GM21723 (cell line): Measurements from ENCODE around the gene ZNF804A.

ENCODE experiments used
- ATAC-seq: cut with Tn5 transposase; IDR thresholded peaks from one replicate; pipeline ENCODE4 v1.9.1; 2021; ENCODE audit warnings: mild to moderate bottlenecking, moderate library complexity; ENCODE audit not compliant: unreplicated experiment

The ZNF804A gene

DNA sequence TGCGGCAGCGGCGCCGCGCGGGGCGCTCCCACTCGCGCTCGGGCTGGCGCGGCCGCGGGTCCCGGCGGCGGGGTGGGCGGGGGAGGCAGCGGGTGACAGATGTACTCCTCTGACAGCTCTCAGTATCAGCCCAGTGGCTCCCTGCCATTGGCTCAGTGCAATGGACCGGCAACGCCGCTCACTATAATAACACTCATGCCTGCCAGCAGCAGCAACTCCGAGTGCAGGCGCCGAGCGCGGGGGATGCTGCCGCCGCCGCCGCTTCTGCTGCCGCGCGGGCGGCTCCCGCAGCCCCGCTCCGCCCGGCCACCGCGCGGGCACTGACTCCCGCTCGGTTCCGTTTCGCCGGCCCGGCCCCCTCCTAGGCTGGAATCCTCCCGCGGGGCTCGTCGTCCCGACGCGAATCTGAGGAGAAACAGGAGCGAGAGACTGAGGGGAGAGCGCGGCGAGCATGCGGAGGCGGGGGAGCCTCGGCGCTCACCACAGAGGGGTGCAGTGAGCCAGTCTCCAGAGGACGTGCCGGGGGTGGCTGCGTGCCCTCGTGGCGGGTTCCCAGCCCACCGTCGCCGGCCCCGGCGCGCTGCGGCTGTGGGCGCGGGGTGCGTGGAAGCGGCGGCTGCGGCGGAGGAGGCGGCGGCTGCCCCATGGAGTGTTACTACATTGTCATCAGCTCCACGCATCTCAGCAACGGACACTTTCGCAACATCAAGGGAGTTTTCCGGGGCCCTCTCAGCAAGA is at the start of gene ZNF804A:
TSS of gene ZNF804A (plus strand) at position 214 of the 738 bp plus-strand sequence. CDS start at position 645, 431 bp downstream.
- peak; percentile 79 for ATAC-seq

DNA sequence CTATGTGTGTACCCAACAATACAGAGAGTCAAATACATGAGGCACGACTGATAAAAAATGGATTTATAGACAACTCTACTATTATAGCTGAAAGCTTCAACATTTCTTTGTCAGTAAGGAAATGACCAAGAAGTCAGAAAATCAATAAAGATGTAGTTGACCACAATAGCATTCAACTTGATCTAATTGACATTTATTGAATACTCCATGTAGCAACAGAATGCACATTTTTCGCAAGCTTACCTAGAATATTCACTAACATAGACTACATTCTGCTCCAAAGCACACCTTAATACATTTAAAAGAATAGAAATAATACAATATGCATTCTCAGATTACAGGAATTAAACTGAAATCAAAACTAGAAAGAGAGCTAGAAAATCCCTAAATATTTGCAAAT is 49.2 kb upstream of the ZNF804A start:
- ATAC-seq = no peak

DNA sequence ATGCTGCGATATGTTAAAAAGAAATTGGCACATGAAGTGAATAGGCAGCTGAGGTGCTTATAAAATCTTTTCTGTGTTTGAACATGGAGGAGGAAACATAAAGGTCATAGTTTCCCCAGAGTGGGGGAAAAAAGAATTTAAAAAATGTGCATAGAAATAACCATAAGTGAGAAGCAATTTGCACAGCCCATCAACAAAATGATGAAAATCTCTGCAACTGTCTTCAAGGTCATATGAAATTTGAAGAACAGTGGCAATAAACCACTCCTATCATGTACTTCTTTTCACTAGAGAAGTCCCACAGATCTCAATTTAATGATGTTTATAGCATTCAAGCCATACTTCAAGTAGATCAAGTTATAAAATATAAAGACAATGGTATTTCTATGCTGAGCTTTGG is 46.7 kb upstream of the ZNF804A start:
- no peak for ATAC-seq

DNA sequence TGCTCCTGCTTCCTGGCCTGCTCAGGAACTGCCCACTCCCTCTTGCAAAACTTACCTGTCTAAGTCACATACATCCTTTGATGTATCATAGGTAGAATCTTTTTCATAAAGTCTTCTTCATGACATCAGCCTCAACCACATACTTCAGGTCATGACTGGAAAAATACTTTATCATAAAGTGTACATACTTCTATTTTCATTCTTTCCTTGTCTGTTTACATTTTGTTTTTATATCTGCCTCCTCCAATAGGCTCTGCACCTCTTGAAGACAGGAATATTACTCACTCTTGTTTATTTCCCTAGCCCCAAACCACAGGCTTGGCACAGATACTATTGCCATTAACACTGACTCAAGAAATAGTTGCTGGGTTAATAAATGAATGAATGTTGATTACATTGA is 43.6 kb upstream of the ZNF804A start:
- no peak for ATAC-seq

DNA sequence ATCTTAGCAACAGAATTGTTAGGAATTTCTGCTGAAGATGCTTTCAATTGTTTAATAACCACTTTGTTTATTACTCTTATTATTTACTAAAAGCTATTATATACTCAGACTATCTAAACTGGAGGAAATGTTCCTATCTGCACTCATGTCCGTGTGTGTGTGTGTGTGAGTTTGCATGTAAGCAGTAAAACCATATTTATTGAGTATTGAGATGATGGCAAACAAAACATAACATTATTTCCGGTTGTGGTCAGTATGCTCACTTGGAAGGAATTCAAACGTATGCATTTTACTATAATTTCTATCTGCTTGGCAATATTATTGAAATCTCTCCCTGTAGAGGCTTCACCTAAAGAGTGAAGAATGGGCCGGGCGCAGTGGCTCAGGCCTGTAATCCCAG is 43.0 kb upstream of the ZNF804A start:
- no peak for ATAC-seq

DNA sequence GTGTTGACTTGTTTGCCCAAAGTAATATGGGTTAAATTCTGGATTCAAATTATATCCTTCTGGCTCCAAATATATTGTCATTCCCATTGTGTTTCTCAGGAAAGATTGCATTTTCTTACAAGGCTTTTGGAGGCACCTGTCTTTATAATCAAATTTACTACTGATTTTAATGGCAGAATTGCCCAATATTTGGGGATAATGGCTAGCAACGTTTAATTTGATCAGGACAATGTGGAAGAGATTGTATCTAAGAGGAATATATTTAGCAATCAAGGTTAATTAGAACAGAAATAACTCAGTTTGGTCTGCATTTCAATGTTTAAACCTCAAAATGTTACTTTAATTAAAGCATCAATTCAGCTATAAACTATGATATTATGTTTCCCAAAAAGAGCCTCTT is 41.7 kb upstream of the ZNF804A start:
- no peak for ATAC-seq

DNA sequence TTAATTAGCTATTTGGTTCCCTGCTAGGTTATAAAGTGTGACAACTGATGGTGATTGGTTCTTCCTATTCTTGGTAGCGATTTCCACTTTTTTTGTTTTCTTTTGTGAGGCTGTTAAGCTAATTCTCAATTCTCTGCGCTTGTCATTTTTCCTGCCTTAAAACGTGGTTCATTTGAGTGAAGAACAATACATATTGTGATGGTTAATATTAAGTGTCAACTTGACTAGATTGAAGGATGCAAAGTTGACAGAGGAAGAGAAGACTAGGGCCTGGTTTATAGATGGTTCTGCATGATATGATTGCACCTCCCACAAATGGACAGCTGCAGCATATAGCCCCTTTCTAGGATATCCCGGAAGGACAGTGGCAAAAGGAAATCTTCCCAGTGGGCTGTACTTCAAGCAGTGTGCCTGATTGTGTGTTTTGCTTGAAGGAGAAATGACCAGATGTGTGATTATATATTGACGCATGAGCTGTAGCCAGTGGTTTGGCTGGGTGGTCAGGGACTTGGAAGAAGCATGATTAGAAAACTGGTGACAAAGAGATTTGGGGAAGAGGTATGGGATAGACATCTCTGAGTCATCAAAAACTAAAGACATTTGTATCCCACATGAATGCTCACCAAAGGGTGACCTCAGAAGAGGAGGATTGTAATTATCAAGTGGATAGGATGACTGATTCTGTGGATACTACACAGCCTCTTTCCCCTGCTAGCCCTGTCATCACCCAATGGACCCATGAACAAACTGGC is 39.4 kb upstream of the ZNF804A start:
- no peak for ATAC-seq

DNA sequence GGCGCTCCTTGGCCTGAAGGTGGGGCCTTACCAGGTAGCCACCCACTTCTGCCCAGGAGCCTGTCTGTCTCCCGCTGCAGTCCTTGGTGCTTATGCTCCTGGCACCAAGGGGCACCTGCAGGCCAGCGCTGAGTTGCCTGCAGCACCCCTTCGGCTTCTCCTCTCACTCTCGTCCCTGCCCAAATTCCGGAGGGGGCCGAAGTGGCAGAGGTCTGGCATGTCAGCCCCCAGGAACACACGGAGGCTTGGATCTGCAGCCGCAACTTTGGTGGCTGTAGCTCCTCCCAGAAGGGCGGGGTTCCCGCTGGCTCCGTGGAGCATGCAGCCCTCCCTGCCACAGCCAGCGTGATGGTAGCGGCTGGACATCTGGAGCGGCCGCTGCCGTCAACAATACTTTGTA is 37.7 kb upstream of the ZNF804A start:
- no peak for ATAC-seq

DNA sequence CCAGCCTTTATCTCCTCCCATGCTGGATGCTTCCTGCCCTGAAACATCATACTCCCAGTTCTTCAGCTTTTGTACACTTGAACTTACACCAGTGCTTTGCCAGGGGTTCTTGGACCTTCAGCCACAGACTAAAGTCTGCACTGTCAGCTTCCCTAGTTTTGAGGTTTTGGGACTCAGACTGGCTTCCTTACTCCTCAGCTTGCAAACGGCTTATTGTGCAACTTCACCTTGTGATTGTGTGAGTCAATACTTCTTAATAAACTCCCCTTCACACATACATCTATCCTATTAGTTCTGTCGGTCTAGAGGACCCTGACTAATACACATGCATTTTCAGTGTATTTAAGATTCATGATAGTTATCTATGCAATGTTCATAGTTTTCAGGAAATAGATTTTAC is 35.8 kb upstream of the ZNF804A start:
- ATAC-seq = no peak

DNA sequence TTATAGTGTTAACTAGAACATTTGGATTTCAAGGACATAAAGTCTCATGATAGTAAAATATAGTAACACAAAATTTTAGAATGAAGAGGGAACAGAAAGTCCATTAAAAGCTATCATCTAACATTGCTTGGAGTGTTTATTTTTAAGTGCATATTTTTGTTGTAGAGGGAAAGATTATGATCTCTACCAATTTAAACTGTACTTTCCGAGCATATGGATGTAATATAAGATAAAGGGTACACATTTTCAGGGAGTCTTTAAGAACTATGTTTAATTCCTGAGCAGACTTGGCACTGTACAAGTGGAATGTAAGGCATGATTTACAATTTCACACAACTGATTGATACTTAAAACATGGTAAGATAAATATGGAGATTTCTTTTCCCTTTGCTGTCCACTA is 34.2 kb upstream of the ZNF804A start:
- ATAC-seq = no peak

DNA sequence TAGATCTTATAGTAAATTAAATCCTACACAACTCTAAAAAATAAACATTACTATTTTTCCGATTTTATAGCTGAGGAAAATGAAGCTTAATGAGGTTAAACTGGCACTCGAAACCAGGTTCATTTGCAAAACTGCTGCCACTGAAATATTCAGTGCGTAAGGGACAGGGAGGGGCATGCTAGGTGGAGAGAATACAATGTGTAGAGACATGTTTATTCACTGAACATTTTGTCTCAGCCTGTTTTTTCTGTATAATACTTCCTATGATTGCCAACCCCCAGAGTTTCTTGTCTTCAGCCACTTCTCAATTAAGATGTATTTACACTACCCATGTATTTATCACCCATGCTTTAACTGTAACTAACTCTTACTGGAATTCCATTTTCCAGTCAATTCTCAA is 31.6 kb upstream of the ZNF804A start:
- ATAC-seq = no peak

DNA sequence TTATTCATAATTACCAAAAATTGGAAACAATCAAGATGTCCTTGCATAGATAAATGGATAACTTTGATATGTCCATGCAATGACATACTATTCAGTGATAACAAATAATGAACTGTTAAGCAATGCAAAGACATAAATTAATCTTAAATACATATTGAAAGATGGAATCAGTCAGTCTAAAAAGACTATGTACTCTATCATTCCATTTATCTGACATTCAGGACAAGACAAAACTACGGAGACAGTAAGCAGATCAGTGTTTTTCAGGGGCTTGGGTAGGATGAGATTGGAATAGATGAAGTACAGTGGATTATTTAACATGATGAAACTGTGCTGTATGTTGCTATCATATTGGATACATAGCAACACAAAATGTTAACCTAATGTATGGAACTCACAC is 21.3 kb upstream of the ZNF804A start:
- ATAC-seq = no peak

DNA sequence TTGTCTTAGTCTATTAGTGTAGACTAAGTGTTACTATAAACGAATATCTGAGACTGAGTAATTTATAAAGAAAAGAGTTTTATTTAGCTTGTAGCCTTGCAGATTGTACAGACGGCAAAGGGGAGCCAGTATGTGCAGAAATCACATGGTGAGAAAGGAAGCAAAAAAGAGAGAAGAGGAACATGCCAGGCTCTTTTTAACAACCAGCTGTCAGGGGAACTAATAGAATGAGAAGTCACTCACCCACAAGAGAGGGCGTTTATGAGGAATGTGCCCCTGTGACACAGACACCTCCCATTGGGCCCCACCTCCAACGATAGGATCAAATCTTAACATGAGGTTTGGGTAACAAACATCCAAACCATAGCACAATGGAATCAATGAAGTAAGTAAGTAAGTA is 20.6 kb upstream of the ZNF804A start:
- ATAC-seq = no peak

DNA sequence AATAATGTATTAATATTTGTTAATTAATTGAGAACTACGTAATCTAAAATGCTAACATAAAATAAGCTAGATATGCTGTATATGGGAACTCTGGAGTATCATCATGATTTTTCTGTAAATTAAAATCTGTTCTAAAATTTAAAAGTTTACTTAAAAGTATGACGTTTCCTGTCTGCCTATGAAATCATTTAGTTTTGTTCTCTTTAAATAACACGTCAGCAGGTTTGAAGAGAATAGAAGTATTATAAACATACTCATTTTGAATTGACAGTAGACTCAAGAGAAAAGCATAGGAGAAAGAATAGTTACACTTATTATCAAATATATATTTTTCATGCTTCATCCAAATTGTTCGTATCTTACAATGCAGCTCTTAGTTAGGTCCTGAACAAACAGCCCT is 19.1 kb upstream of the ZNF804A start:
- ATAC-seq = no peak

DNA sequence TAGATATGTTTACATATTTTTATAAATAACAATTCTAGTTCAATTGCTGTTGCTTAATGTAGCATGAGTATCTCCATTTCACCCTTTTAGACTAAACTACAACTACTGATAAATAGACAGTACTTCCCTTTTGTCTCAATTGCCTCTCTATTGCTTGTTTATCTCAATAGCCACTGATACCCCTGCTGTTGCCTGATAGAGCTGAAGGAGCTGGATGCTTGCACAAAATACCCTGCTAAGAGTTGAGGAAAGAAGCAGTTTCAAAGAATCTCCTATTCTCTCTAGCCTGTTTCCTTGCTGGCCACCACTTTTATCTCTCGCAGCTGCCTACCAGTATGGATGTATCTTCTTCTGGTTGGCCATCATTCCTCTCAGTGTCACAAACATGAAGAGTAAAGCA is 16.9 kb upstream of the ZNF804A start:
- ATAC-seq = no peak

DNA sequence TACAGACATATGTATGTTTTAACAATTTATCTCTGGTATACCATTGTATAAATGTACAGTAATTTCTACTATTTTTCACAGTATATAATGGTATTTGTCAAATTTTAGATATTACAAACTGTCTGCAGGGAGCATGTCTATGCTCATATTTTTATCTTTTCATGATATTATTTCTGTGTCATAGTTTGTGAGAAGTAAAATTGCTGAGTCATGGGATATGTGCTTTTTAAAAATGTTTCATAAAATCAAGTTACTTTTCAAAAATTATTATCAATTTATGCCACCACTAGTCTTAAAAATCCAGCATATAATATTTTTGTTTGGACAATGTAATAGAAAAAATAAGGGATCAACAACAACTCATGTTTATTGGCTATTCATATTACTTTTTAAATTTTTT is 9.1 kb upstream of the ZNF804A start:
- ATAC-seq = no peak

DNA sequence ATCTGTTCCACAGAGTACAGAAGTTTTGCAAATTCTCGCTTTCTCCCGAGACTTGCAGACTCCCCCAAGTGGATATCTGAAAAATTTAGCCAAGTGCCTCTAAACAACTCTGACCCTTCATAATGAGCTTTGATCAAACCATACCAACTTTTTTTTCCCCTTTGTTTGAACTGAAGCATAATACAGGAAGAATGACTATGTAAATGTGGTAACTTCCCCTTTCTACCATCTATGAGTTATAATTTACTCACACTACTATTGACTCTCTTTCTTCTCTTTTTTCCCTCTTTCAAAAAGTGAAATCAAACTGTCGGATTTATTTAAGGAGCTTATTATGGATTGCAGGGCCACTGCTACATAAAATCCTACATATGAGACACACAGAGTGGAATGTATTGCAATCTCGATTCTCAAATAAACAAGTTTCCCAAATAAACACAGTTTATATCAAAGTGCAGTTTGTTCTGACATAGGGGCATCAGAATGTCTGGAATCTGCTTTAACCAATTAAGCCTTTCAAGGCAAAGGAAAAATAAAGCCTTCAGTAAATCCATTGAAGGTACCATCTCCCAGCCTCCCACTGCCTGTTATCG is 1.4 kb upstream of the ZNF804A start:
- peak; percentile 24 for ATAC-seq

DNA sequence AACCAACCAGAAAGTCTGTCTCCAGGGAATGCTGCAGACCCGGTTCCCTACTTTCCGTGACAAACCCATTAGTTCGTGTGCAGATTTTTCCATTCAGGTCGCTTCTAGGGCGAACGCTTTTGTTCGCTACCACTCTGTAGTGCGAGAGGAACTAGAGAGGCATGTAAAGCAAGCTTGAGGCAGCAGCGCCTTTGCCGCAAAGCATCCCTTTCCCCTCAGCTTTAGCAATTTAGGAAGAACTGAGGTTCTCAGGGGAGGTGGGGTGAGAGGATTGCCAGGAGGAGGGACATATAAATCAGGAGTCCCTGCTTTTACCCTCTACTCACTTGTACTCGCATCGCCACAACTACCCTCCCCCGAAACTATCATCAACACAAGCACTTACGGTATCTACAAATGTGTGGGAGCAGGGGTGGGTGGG is 748 bp upstream of the ZNF804A start:
- ATAC-seq = peak; percentile 29

DNA sequence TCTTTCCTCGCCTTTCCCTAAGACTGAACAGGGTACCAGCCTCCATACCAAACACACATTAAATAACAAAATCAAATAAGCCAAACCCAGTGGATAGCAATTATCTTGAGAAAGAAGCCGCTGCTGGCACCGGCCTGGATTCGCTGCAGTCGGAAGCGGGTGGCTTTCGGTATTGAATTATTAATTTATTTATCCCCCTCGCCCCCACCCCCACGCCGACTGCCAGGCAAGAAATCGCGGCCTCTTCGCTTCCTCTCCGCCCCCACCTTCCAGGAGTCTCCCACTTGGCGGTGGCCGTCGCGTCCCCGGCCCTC is 370 bp upstream of the ZNF804A start:
- no peak for ATAC-seq

DNA sequence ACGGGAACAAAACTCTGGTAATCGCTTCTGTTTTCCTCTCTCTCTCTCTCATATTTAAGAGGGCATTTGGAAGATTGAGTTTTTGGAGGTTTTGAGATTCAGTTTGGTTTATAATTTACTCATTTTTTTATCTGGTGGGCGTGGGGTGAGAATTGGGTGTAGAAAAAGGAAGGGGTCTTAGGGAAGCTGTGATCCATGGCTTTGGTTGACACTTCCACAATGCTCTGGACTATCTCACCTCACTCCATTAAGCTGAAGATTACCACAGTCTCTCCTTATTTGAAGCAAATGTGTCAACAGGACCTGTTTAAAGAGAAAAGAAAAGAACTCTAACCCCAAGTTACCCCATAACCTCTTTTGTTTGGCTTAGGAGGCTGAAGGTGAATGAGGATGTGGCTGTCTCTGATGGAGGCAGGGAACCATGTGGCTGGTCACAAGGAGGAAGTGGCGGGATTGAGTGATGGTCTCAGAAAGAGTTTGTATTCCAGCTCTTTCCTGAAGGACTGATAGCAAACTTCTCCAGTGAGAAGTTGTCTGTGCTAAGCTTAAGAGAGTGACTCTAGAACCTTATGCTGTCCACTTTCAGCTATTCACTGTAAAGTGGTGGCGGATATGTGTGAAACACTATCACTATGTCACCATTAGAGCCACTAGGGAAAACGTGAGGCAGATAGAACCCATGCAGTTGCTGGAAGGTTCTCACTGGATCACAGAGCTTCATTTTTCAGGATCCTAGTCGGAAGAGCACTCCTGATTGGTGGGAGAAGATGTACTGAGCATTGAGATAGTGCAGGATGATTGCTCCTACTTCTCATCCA is 934 bp downstream of the ZNF804A start:
- peak; percentile 34 for ATAC-seq

DNA sequence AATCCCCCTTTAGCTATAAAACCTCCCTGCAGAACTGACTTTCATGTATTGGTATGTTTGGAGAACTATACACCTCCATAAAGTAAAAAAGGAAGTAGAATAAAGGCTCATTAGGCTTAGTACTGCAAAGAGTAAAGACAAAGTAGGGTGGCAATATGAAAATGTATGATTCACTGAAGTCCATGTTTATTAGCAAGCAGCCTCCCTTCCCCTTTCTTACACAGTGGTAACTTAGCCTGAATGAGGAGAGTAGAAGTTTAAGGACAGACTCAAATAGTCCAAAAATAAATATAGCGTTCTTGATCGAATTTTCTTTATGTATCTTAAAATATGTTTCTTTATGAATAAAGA is 1.5 kb downstream of the ZNF804A start:
- peak; percentile 13 for ATAC-seq

DNA sequence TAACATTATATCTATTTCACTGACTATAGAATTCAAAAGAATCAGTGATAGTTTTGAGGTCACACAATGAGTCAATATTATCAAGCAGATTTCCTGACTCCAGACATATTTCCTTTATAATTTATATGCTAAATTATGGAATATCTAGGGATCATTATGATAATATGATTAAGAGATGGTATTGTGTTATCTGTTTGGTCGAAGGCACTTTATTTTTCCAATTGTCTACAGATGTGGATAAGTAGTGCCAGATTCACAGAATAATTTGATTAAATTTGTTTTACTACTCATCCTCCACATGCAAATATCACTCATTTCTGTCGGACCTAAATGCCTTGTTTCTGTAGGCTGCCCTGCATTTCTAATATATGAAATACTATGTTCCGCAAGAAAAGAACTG is 4.4 kb downstream of the ZNF804A start:
- no peak for ATAC-seq
